Esophagus muscularis mucosa (tissue), 3 donors: Measurements from ENCODE around the gene SRPK3.

Experiments
- POLR2A ChIP-seq: fragments of 450-650 bp; IDR thresholded peaks from one replicate; pipeline ENCODE4 v1.6.1; 2017; ENCODE audit warnings: antibody characterized with exemption, moderate library complexity, mild to moderate bottlenecking, low read depth
- TF ChIP-seq, protein P1 (sequence below), 3 experiments: fragments of 200-600 bp in 2 of 3; fragments of 450-650 bp in 1 of 3; sonication (generic) in 2 of 3; IDR thresholded peaks; one replicate each; pipeline ENCODE4 v1.5.1; 2017 to 2019; ENCODE audit warnings: antibody characterized with exemption in 3 of 3, mild to moderate bottlenecking in 2 of 3, moderate library complexity in 1 of 3

GRCh38 chrX:153827016-153827415 is 46.2 kb downstream of the SRPK3 start:
- TF ChIP-seq, protein P1, sequence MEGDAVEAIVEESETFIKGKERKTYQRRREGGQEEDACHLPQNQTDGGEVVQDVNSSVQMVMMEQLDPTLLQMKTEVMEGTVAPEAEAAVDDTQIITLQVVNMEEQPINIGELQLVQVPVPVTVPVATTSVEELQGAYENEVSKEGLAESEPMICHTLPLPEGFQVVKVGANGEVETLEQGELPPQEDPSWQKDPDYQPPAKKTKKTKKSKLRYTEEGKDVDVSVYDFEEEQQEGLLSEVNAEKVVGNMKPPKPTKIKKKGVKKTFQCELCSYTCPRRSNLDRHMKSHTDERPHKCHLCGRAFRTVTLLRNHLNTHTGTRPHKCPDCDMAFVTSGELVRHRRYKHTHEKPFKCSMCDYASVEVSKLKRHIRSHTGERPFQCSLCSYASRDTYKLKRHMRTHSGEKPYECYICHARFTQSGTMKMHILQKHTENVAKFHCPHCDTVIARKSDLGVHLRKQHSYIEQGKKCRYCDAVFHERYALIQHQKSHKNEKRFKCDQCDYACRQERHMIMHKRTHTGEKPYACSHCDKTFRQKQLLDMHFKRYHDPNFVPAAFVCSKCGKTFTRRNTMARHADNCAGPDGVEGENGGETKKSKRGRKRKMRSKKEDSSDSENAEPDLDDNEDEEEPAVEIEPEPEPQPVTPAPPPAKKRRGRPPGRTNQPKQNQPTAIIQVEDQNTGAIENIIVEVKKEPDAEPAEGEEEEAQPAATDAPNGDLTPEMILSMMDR (IDR thresholded peaks at IDR 0.05) = no peak
- TF ChIP-seq POLR2A = no peak
